ENCODE measurements around the gene STT3A. TPM values are rescaled to one million over a fixed set of nuclear protein-coding genes. Genes with fewer than 3 reads are reported as not detected.
"Not testable (repeated sequence)": the region's sequence is repeated elsewhere in the genome, so short reads cannot be mapped to it uniquely, and the experiment has no call there.

The STT3A gene
- total and polyA plus RNA-seq, 10 of the 15 experiments (the other 5 are each of a cell fraction or from before 2014, with no cell fraction given): 74.4 to 202 (median 118) TPM

DNA sequence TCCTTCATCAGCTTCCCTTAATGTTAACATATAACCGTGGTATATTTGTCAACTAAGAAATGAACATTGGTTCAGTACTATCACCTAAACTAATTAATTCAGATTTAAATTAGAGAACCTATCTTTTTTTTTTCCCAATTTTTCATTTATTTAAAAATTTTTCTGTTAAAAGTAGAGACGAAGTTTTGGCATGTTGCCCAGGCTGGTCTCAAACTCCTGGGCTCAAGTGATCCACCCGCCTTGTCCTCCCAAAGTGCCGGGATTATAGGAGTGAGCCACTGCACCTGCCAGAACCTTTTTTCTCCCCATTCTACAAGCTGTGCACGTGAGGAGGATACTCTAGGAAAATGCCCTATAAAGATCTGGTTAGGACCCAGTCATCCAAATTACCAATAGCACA lies 19.7 kb upstream of the STT3A start:
- peaks cover 8% of the 10 kb centered on the region for H3K4me1 ChIP-seq (ENCODE audit: control insufficient read depth, insufficient read depth, low read length)
- H3K4me2 ChIP-seq (ENCODE audit: control insufficient read depth, insufficient read depth): no peak overlapping the region
- ChIA-PET RAD21 (ENCODE audit: unreplicated experiment) (no interaction called here), POLR2A (interaction anchor here (0.7 kb wide), 1 partner anchor 42 kb away, joined by 4 read pairs; no protein-coding TSS in a partner anchor), SMC1A (ENCODE audit: uncharacterized antibody, unreplicated experiment) (no interaction called here), CTCF (no interaction called here)
- intact Hi-C loops (cut with micrococcal nuclease; ENCODE audit: unreplicated experiment): no loop called here
- H4K20me1 ChIP-seq (ENCODE audit: control insufficient read depth, insufficient read depth): peaks cover 4% of the 10 kb centered on the region; the same call in 1 of the 2 replicates
- DNase-seq (ENCODE audit: low read depth, low spot score) (no peak), FAIRE-seq (no peak), ATAC-seq (no peak)
- peaks cover 30% of the 10 kb centered on the region for H3K79me2 ChIP-seq (ENCODE audit: control insufficient read depth, insufficient read depth, low read length)
- in situ Hi-C loops (cut with MboI): no loop called here
- no peaks in the 10 kb centered on the region for H3K27me3 ChIP-seq (replicated peaks in 1 of 2; ENCODE audit: control insufficient read depth in 2 of 2, insufficient read depth in 2 of 2, low read length in 1 of 2)
- peaks cover 1 to 19% of the 10 kb centered on the region in 2 experiments; a peak in 3 of 4 replicates for H3K36me3 ChIP-seq (ENCODE audit: control insufficient read depth in 2 of 2, insufficient read depth in 2 of 2, low read length in 1 of 2)
- no peak overlapping the region for H2AFZ ChIP-seq (ENCODE audit: control insufficient read depth, low read depth, low read length)
- H3K9me3 ChIP-seq (replicated peaks; ENCODE audit: control insufficient read depth, insufficient read depth, low read length): no peaks in the 10 kb centered on the region
- H3K9ac ChIP-seq (ENCODE audit: control insufficient read depth, insufficient read depth, low read length): no peak overlapping the region
- no peak overlapping the region for H3K27ac ChIP-seq (ENCODE audit: control insufficient read depth, insufficient read depth)
- 95% methylated on average over 5 of the region's 5 CpGs for WGBS (ENCODE audit: insufficient coverage, insufficient replicate concordance, low lambda C conversion rate, missing lambda C conversion rate)
- BruUV-seq (replicated peaks): no TSS peak
- no peak overlapping the region for H3K4me3 ChIP-seq
- TF ChIP-seq HDAC6 (IDR thresholded peaks at IDR 0.05; ENCODE audit: unreplicated experiment): no peak
- TF ChIP-seq, protein P1, sequence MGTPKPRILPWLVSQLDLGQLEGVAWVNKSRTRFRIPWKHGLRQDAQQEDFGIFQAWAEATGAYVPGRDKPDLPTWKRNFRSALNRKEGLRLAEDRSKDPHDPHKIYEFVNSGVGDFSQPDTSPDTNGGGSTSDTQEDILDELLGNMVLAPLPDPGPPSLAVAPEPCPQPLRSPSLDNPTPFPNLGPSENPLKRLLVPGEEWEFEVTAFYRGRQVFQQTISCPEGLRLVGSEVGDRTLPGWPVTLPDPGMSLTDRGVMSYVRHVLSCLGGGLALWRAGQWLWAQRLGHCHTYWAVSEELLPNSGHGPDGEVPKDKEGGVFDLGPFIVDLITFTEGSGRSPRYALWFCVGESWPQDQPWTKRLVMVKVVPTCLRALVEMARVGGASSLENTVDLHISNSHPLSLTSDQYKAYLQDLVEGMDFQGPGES (IDR thresholded peaks at IDR 0.05): no peak
- TF ChIP-seq NBN (IDR thresholded peaks at IDR 0.05): no peak

DNA sequence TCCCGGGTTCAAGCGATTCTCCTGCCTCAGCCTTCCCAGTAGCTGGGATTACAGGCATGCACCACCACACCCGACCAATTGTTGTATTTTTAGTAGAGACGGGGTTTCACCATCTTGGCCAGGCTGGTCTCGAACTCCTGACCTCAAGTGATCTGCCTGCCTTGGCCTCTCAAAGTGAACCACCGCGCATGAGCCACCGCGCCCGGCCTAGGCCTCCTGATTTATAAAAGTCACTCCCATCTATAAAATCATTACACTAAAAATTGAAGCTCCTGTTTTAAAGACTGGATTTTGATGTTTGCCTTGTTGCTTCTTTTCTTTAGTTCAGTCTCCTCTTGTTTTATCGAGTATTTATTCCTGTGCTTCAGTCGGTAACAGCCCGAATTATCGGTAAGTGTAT lies 15.5 kb upstream of the STT3A start:
- intact Hi-C loops (cut with micrococcal nuclease; ENCODE audit: unreplicated experiment); H3K9ac ChIP-seq (ENCODE audit: control insufficient read depth, insufficient read depth, low read length); H3K27ac ChIP-seq (ENCODE audit: control insufficient read depth, insufficient read depth); H3K4me1 ChIP-seq (ENCODE audit: control insufficient read depth, insufficient read depth, low read length); H3K27me3 ChIP-seq (replicated peaks in 1 of 2; ENCODE audit: control insufficient read depth in 2 of 2, insufficient read depth in 2 of 2, low read length in 1 of 2); H3K4me2 ChIP-seq (ENCODE audit: control insufficient read depth, insufficient read depth); H3K4me3 ChIP-seq; CTCF ChIA-PET; ATAC-seq; H4K20me1 ChIP-seq (ENCODE audit: control insufficient read depth, insufficient read depth); BruUV-seq (replicated peaks); DNase-seq (ENCODE audit: low read depth, low spot score); in situ Hi-C loops (cut with MboI); H3K9me3 ChIP-seq (replicated peaks; ENCODE audit: control insufficient read depth, insufficient read depth, low read length); H2AFZ ChIP-seq (ENCODE audit: control insufficient read depth, low read depth, low read length); FAIRE-seq; H3K79me2 ChIP-seq (ENCODE audit: control insufficient read depth, insufficient read depth, low read length); POLR2A ChIA-PET; RAD21 ChIA-PET (ENCODE audit: unreplicated experiment): not testable (repeated sequence)
- SMC1A ChIA-PET (ENCODE audit: uncharacterized antibody, unreplicated experiment): interaction anchor here (1.2 kb wide), 1 partner anchor 11 kb away, joined by 4 read pairs; no protein-coding TSS in a partner anchor
- WGBS (ENCODE audit: insufficient coverage, insufficient replicate concordance, low lambda C conversion rate, missing lambda C conversion rate): 95% methylated on average over 14 of the region's 14 CpGs
- H3K36me3 ChIP-seq (ENCODE audit: control insufficient read depth in 2 of 2, insufficient read depth in 2 of 2, low read length in 1 of 2): peaks cover 14 to 38% of the 10 kb centered on the region in 2 experiments

Data from GM12878 (cell line).